Activated CD8-positive, alpha-beta memory T cell treated with anti-CD3 and anti-CD28 coated beads, Interleukin-2, amount 50 U/mL, for 4 hours (primary cell): Measurements from ENCODE around the gene PABPN1L.

Experiments used
- DNase-seq: peaks from one replicate; pipeline ENCODE4 v3.0.0-alpha.2; 2020

Gene PABPN1L

DNA sequence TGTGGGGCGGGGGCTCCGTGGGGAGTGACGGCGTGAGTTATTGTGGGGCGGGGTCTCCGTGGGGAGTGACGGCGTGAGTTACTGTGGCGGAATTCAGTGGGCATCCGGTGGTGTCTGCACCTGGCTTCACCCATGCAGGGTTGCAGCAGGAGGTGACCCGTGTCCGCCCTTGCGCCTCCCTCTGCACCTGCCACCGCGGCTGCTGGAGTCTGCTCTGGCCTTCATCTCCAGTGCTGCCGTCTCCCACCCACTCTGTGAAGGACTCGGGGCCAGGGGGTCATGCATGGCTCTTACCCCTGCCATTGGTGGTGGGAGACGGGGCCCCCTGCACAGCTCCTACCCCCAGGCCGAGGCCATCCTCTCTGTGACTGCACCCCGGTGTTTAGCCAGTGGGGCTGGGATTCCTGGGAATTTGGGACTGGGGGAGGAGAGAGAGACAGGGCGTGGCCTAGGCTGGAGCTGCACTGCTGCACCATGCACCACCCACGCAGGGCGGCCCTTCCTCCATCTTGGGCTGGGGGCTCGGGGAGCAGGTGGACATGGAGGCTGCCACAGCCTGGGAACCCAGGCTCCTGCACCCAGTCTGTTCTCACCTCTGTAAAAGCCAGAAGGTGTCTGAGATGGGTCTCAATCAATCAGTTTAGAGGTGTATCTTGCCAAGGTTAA, 1.3 kb upstream of the PABPN1L start:
- DNase-seq = no peak

DNA sequence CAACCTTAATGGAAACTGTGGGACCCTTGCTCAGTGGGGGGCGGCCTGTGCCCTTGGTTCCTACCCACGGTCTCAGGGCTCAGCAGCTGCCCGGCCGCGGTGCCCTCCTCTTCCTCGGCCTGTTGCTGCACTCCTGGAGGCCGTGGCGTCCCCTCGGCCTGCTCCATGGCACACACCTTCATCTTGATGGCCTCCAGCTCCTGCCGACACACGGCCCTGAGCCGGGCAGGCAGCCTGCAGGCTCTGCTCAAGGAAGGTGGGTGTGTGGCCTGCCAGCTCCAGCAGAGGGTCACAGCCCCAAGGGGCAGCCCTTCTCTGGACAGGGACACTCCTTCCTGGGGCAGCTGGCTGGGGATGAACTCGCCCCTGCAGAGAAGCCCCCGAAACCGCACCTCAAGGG, 718 bp downstream of the PABPN1L start:
- no peak for DNase-seq

DNA sequence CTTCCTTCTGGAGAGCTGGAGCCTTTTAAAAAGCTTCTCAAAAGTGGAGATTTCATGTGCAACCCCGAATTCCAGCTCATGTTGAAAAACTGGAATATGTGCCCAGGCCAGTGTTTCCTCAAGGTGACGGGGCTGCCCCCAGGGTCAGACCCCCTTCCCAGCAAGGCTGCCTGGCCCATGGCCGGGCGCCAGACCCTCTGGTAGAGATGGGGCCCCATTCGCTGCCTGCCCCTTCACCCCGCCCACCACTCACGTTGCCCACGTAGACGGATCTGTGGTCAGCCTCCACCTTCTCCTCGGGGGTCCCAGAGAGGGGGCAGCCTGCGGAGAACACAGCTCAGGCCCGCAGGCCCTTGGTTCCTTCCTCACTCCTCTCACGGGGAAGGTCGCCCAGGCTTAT, 1.1 kb downstream of the PABPN1L start:
- DNase-seq = no peak

DNA sequence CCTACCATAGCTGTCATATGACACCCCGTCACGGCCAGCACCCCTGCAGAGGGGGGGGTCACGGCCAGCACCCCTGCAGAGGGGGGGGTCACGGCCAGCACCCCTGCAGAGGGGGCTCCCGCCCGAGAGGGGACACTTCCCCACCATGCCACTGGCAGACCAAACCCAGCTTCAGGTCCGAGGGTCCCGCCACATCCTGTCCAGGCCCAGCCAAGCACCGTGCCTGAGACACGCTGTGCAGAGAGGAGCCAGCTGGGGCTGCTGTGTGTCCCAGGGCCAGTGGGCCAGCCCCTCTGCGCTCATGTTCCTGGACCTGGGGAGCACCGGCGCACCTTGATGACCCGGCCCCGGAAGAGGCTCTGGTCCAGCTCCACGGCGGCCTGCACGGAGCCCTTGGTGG, 1.9 kb downstream of the PABPN1L start:
- DNase-seq = no peak

DNA sequence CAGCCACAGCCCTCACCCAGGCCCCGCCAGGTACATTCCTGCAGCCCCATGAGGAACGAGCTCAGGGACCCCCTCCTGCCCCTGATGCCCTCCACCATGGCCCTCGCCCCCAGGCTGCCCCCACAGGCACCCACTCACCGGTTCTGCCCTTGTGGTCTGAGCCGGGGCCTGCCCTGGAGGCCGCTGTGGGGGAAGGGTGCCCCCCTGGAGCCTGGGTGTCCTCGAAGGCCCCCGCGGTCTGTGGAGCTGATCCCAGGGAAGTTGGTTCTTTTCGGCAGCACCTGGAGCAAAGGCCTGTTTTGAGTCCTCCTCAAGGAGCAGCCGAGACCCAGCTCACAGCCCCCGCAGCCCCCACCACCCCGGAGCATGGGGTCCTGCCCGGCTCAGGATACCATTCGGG, 2.4 kb downstream of the PABPN1L start:
- DNase-seq = no peak

DNA sequence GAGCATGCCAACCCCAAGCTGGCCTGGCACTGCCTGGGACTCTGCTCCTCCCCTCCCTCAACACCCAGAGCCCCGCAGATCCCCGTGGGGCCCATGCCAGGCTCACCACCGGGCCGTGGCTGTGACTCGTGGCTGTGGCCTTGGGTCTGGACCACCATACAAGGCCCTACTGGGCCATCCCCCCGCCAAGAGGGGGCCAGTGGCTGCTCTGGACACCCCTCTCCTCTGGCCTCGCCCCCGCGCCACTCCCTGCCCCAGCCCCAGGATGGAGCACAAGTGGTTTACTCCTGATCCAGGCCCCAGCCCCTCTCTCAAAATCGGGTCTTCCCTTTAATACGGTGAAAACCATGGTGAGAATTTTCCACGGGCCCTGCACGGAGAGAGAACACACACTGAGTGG, 3.0 kb downstream of the PABPN1L start:
- DNase-seq = no peak

DNA sequence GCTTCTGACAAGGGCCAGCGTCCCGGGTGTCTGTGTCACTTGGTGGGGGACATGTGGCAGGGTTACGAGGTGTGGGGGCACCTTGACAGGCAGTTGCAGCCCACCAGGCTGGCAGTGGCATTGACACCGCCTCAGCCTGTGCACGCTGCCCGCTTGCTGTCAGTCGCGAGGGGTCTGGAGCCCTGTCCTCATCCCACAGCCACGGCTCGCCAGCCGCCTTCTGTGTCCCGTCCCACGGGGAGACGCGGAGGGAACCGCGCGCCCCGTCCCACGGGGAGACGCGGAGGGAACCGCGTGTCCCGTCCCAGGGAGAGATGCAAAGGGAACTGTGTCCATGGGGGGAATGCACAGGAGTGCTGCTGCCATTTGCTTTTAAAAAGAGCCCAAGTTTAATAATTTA, 3.5 kb downstream of the PABPN1L start:
- DNase-seq = no peak

DNA sequence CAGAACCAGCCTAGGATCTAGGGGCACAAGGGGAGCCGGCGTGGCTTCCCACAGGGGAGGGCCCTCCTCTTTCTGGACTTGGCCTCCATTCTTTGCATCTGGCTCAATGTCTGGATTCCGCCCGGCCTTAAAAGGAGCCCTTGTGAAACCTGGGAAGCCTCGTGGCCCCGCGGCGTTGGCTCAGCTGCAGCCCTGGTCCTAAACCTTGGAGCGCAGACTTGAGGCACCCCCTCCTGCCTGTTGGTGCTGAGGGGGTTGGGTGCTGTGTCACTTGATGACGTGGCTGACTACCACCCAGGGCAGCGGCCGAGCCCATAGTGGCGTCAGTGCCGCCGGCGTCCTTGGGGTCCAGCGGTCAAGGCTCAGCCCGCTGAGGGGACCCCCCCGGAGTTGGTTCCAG, 5.1 kb downstream of the PABPN1L start:
- DNase-seq = no peak

DNA sequence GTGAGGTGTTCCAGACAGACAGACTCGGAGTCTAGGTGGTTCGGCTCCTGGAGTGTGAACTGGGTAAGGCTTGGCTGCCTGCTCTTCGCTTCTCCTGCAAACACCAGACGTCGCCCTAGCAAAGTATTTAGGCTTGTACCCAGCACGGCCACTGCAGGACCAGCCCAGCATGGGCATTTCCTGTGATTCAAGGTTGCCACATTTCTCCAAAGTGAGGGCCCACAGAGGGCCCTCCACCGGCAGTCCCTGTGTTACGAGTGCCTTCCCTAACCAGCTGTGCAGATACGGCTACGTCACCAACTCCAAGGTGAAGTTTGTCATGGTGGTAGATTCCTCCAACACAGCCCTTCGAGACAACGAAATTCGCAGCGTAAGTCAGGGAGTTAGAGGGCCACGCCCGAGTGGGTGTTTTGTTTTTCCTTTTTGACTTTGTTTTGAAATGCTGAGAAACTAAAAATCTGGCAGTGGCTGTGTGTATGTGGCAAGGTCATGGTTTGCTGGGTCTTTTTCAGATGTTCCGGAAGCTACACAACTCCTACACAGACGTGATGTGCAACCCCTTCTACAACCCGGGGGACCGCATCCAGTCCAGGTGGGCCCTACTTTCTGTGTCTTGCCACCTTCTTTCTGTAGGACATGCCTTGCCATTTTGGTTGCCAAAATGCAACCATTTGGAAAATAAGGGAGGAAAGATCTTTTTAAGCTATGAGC, 6.9 kb downstream of the PABPN1L start:
- no peak for DNase-seq

DNA sequence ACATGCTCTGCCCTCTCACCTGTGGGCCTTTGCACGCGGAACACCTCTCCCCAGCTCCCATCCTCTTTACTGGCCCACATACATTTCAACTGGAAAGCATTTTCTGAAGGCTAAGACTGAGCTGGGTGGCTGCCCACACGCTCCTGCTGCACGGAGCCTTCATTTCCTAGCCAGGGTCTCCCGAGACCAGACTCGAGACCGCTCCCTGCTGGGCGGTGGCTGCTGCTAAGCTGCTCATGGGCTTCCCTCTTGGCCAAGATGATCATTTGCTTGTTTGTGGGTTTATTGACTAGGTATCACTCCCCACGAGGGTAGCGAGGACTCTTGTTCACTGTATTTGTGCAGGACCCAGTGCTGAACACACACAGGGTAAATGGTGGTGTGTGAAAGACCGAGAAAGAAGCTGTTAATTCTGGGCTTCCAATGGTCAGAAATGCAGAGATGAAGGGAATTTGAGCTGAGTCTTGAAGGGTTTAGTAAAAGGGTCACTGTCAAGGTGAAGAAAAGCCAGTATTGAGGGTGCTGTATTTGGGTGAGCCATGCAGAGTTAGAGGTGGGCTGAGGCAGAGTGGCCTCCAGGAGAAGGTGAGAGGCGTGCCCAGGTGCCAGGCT, 8.6 kb downstream of the PABPN1L start:
- DNase-seq = peak; percentile 78

DNA sequence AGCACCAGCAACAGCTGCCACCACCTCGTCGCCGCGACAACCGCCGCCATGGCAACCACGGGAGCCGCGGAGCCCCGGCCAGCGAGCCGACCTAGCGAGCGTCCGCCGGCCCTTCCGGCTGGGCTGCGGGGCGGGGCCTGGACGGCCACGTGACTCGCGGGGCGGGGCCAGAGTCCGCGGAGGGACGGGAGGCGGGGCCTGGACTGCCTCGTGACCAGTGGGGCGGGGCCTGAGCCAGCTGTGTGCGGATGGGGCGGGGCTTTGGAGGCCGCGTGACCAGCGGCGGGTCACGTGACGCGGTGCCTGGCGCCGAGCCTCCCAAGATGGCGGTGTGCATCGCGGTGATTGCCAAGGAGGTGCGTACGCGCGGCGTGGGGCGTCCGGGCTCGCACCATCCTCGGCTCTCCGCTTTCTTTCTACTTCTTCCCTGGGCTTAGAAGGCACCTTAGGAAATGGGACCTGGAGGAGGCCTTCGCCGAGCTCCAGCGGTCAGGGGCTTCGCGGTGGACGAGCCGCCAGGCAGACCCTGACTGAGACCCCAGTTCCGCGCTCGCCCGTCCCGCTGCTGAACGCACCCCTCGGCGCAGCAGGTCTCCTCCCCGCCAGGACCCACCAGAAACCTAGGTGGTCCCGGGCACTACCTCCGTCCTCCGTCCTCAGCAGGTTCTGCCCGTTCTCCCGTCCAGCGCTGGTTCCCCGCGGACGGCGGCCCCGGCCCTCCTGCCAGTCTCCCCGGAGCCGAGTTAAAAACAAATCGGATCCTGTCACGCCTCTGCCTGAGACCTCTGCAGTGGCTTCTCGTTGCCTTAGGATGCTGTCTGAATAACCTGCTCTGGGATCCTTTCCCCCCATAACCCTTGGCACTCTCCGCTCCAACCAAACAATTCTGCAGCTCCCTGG, 9.4 kb downstream of the PABPN1L start, which contains the start of the genes GALNS and TRAPPC2L:
TSS of gene GALNS (minus strand) at position 120 of the 900 bp plus-strand sequence. CDS start at position 50, 70 bp downstream.
TSS of gene TRAPPC2L (plus strand) at position 300 of the 900 bp plus-strand sequence. CDS start at position 324, 24 bp downstream.
- DNase-seq = peak; percentile 100

DNA sequence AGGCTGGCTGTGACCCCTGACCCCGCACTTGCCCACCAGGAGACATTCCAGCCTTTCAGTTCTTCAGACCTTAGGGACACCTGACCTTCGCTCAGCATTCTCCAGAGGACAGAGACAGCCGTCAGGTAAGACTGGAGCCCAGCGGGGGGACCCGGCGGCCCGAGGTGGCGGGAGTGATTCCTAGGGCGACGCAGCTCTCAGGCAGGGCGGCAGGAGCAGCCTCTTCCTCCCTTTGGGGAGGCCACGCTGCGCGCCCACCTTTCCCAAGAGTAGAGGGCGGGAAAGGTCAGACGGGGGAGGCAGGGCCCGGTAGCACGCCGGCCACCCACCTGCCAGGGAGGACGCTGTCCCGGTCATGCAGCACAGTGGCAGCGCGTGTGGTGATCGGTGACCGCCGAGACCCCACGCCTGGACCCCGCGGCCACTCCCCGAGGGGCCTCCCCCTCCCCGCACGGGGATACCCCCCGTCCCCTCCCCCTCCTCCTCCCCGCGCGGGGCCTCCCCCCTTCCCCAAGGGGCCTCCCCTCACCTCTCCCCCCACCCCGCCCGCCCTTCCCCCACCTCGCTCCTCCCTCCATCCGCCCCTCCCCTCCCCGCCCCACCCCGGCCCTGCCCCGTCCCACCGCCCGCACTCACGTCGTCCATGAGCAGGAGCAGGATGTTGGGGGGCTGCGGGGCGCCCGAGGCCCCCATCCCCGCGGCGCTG, 10.2 kb downstream of the PABPN1L start:
- peak; percentile 34 for DNase-seq

DNA sequence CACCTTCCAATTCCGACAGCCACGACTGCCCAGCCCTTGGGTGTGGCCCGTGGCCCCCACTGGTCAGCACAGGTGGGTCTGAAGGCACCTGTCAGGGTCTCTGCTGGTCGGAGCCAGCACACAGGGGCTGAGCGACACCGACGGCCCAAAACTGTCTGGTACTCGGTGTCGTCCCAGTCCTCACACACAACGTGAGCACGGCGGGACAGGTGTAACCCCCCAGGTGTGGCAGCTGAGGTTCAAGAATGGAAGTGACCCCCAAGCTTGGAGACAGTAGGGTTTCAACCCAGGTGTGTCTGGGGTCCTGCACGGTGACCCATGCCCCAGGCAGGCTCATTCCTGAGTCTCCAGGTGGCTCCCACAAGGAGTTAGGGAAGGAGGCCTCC, 10.7 kb downstream of the PABPN1L start:
- no peak for DNase-seq

DNA sequence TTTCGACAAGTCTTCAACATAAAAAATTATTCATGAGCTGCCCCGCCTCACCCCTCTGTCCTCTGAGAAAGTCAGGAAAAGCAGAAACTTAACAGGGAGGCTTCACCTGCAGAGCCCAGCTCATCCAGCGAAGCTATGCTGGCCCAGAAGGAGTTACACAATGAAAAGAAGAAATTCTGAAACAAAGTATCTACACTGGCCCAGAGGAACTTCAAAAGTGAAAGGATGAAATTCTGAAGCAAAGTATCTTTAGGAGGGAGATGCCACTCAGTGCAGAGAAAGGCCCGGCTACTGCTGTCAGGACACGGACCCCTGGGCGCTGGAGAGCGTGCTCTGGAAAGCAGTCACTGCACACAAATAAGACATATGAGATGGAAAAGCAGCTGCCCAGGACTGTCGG, 11.3 kb downstream of the PABPN1L start:
- DNase-seq = no peak

DNA sequence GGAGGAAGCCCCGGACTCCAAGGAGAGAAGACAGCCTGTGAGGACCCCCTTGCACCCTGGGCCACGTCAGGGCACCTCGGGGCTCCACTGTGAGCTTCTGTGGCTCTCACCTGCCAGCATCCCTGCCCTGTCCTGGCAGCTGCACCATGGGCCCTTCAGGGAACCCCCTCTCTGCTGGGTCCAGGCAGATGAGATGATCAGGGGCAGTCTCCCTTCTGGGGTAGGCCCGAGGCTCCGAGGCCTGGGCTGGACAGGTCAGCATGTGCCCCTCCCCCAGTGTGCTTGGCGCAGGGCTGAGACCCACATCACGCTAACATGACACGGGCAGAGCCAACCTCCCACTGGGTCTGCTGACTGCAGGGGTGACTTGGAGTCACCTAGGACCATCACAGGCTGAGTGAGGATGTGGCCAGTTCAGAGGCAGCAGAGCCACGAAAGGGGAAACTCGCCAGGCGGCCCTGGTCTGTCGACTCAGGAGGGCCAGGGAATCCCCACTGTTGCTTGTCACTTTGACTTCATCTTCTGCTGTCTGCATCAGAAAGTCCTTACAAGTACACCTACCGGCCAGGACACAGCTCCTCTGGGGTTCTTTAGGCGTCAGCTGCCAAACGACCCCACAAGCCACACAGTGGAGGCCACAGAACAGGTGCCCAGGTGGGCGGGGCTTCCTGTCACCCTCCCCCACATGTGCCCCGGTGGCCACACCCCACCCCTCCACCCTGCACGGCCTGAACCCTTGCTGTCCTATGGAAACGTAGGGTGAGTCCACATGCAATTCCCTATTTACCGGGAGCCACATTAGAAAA, 12.0 kb downstream of the PABPN1L start:
- peak; percentile 36 for DNase-seq

DNA sequence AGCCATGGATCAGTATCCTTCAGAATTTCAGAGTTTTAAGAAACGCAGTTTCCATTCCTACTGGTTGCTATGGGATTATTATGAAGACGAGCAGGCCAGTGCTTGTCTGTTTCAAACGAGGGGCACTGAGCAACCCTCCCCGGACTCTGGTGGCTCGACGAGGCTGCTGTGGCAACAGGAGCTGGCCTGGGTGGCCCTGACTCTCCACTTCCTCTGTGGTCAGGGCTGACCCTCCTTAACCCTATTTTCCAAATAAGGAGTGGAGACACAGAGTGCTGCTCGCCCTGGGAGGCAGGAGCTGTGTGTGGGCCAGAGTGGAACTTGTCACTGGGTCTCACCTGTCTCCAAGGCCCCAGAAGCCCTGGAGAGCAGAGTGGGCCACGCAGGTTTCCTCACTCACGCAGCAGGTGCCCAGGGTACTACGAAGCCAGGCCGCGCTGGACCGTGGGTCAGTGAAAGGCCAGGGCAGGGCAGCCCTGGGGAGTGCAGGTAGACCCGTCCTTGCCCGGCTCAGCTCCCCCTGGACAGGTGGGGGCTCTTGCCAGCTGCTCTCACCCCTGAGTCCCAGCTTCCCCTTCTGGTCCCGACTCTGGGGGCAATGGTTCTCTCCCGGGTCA, 13.0 kb downstream of the PABPN1L start:
- no peak for DNase-seq

DNA sequence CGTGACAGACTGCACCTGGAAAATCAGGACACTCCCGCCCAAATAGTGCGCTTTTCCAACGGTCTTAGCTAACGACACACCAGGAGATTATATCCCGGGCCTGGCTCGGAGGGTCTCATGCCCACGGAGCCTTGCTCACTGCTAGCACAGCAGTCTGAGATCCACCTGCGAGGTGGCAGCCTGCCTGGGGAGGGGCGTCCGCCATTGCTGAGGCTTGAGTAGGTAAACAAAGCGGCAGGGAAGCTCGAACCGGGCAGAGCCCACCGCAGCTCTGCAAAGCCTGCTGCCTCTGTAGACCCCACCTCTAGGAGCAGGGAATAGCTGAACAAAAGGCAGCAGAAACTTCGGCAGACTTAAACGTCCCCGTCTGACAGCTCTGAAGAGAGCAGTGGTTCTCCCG, 14.8 kb downstream of the PABPN1L start:
- no peak for DNase-seq

DNA sequence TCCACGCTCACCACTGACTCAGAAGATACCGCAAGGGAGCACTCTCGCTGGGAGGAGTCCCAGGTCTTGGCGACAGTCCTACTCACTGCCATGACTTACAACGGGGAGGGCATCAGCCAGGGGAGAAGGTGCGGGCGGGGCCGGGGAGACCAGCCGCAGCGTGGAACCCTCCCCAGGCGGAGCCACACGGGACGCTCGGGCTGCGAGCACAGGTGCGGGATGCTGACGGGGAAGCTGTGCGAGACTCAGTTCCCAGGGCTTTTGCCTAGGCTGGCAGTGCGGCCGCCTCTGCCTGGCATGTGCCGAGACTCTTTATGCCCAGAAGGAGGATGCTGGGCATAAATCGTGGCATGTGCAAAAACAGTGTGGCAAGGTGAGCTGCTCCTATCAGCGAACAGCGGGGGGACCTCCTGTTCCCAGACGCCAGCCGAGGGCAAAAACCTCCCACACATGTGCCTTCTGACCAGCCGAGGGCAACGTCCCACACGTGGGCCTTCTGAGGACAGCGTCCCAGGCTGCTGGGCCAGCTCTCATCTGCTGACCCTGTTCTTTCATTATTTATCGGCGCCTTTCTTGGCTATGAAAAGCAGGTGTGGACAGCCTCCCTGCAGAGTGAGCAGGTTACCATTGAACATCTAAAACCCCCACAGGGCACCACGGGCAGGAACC, 15.8 kb downstream of the PABPN1L start:
- no peak for DNase-seq

DNA sequence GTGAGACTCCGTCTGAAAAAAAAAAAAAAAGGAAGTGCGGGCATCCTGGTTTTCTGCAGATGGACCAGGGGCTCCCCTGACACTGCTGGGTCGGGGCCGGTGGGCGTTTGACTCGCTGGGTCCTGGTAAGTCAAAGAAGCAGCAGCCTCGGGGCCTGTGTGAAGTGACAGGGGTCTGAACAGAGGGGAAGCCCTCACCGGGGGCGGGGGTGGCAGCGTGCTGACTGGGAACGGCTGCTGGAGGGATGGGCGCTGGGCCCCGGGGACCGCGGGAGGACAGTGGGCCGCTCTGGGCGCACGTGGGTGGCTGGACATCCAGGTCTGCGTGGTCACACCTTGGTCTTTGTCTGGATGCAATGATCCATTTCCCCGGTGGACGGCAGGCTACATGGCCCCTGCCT, 17.9 kb downstream of the PABPN1L start:
- DNase-seq = no peak

DNA sequence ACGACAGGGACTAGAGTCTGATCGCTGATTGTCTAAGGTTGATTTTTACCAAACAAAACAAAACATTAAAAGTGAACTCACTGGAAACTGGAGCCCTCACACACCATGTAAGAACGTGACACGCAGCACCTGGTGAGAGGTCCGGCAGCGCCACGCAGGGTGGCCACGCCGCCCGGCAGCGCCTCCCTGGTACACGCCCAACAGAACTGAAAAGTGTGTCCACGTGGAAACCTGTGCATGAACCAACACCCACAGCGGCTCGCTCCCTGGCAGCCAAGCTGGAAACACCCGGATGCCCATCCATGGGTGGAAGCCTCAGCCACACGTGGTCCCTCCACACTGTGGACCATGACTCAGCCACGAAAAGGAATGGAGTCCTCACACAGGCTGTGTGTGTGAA, 18.8 kb downstream of the PABPN1L start:
- DNase-seq = no peak

DNA sequence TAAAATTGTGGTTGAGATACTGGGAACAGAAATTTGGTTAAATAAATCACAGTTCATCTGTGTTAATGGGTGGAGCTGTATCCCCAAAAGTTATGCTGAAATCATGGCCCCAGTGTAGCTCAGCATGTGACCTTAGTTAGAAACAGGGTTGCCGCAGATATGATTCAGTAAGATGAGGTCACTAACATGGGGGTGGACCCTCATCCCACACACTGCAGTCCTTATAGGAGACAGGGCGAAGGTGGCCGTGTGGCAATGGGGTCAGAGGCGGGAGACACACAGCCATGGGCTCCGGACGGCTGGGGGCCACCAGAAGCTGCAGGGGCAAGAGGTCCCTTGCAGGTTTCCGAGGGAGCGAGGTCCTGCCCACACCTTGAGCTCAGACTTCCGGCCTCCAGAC, 20.4 kb downstream of the PABPN1L start:
- DNase-seq = no peak
